Caco-2 (cell line): Measurements from ENCODE around the gene L3MBTL4. TPM values are rescaled to one million over a fixed set of nuclear protein-coding genes. Genes with fewer than 3 reads are reported as not detected.

Experiments
- BruUV-seq: library from RNA; stranded (reverse); fragments of 400-500 nt; replicated peaks from 2 replicates; lab custom pipeline; 2021; lab: Mats Ljungman, UMichigan
- CTCF ChIA-PET: fragments of 300-600 bp; sonication (Branson Sonifier 250); formaldehyde crosslinking; loops from one replicate; lab custom pipeline; 2022; ENCODE audit warnings: antibody characterized with exemption; lab: Charles Lee
- POLR2A ChIA-PET: fragments of 300-600 bp; sonication (Branson Sonifier 250); formaldehyde crosslinking; loops from one replicate; lab custom pipeline; 2022; ENCODE audit warnings: antibody characterized with exemption; lab: Charles Lee
- DNase-seq, 2 experiments: peaks; one replicate each; pipeline versions ENCODE4 v3.0.0 to v3.0.0-alpha.2; 2020 to 2022
- H3K27me3 ChIP-seq: replicated peaks from 2 replicates; pipeline ENCODE4 v1.6.0; 2011; ENCODE audit warnings: low read length; ENCODE audit not compliant: control insufficient read depth, insufficient read depth
- H3K36me3 ChIP-seq: 2 replicates; pipeline ENCODE4 v1.5.1; 2011; ENCODE audit warnings: low read length; ENCODE audit not compliant: control insufficient read depth, insufficient read depth
- H3K4me1 ChIP-seq: fragments of 250-450 bp; sonication (Bioruptor Pico); 2 replicates; pipeline ENCODE4 v1.5.1; 2020; ENCODE audit warnings: mild to moderate bottlenecking
- H3K4me3 ChIP-seq: 2 replicates; pipeline ENCODE4 v1.5.1; 2011; ENCODE audit warnings: low read depth, mild to moderate bottlenecking, control low read depth, low read length
- H3K9me3 ChIP-seq: fragments of 250-450 bp; sonication (Bioruptor Pico); 2 replicates; pipeline ENCODE4 v1.5.1; 2020; ENCODE audit warnings: mild to moderate bottlenecking, moderate library complexity
- H3K27ac Mint-ChIP-seq: one replicate; pipeline ENCODE4 v1.8.0; 2022; ENCODE audit warnings: mixed read lengths; ENCODE audit not compliant: unreplicated experiment
- H3K27me3 Mint-ChIP-seq: one replicate; pipeline ENCODE4 v1.8.0; 2022; ENCODE audit warnings: mixed read lengths; ENCODE audit not compliant: insufficient read depth, unreplicated experiment
- H3K36me3 Mint-ChIP-seq: one replicate; pipeline ENCODE4 v1.8.0; 2022; ENCODE audit warnings: mild to moderate bottlenecking, mixed read lengths; ENCODE audit not compliant: insufficient read depth, unreplicated experiment
- H3K4me1 Mint-ChIP-seq: one replicate; pipeline ENCODE4 v1.8.0; 2022; ENCODE audit warnings: low read depth, mixed read lengths; ENCODE audit not compliant: unreplicated experiment
- H3K4me3 Mint-ChIP-seq: one replicate; pipeline ENCODE4 v1.8.0; 2022; ENCODE audit warnings: mild to moderate bottlenecking, moderate library complexity, mixed read lengths; ENCODE audit not compliant: unreplicated experiment
- H3K9me3 Mint-ChIP-seq: one replicate; pipeline ENCODE4 v1.8.0; 2022; ENCODE audit warnings: mixed read lengths; ENCODE audit not compliant: unreplicated experiment
- CTCF ChIP-seq, 2 experiments: fragments of 200-600 bp in 1 of 2; IDR thresholded peaks; 1 replicate in 1 of 2; 2 replicates in 1 of 2; pipeline versions ENCODE4 v1.5.1 to v1.8.0; 2011 to 2022; ENCODE audit warnings: antibody characterized with exemption in 1 of 2, control low read depth in 1 of 2, inconsistent platforms in 1 of 2, low read depth in 1 of 2, low read length in 1 of 2, mild to moderate bottlenecking in 1 of 2, moderate library complexity in 1 of 2; ENCODE audit not compliant: insufficient read depth in 1 of 2, severe bottlenecking in 1 of 2, unreplicated experiment in 1 of 2
- intact Hi-C: fragments of 100-400 bp; cut with micrococcal nuclease; formaldehyde crosslinking; loops from one replicate; pipeline ENCODE4 v1.10.0; 2022; ENCODE audit not compliant: unreplicated experiment
- total RNA-seq: library from RNA; stranded (reverse); gene quantifications from 2 replicates; pipeline ENCODE4 v1.2.3, GENCODE V29; 2022

Gene L3MBTL4
- total RNA-seq, 1 experiment from 2014 or later: 0.23 TPM

GRCh38 chr18:6200204-6200774 is 214.4 kb downstream of the L3MBTL4 start:
- no peak for DNase-seq
- H3K27me3 Mint-ChIP-seq: peaks cover 11% of the 10 kb centered on the region
- Histone ChIP-seq H3K36me3 (no peaks in the 10 kb centered on the region), H3K4me1 (no peaks in the 10 kb centered on the region), H3K4me3 (no peak overlapping the region), H3K9me3 (no peaks in the 10 kb centered on the region), H3K27me3 (no peaks in the 10 kb centered on the region)
- BruUV-seq: no TSS peak
- intact Hi-C loops: no loop called here
- no peak for TF ChIP-seq CTCF (IDR thresholded peaks at IDR 0.05; ENCODE audit: insufficient read depth in 1 of 2, low read depth in 1 of 2, low read length in 1 of 2, severe bottlenecking in 1 of 2, unreplicated experiment in 1 of 2)
- ChIA-PET CTCF (no interaction called here), POLR2A (no interaction called here)
- no peak overlapping the region for H3K4me3 Mint-ChIP-seq
- no peak overlapping the region for H3K27ac Mint-ChIP-seq
- H3K4me1 Mint-ChIP-seq: no peaks in the 10 kb centered on the region
- no peaks in the 10 kb centered on the region for H3K9me3 Mint-ChIP-seq
- H3K36me3 Mint-ChIP-seq: no peaks in the 10 kb centered on the region

GRCh38 chr18:6199777-6200176 is 214.9 kb downstream of the L3MBTL4 start:
- intact Hi-C loops: no loop called here
- no peaks in the 10 kb centered on the region for H3K4me1 Mint-ChIP-seq
- POLR2A ChIA-PET: no interaction called here
- no peaks in the 10 kb centered on the region for H3K9me3 ChIP-seq
- H3K4me1 ChIP-seq: no peaks in the 10 kb centered on the region
- no peaks in the 10 kb centered on the region for H3K9me3 Mint-ChIP-seq
- H3K27me3 Mint-ChIP-seq: peaks cover 11% of the 10 kb centered on the region
- H3K36me3 Mint-ChIP-seq: no peaks in the 10 kb centered on the region
- H3K36me3 ChIP-seq: no peaks in the 10 kb centered on the region
- H3K27me3 ChIP-seq: no peaks in the 10 kb centered on the region
- H3K4me3 ChIP-seq: no peak overlapping the region
- no peak overlapping the region for H3K27ac Mint-ChIP-seq
- no peak for TF ChIP-seq CTCF (IDR thresholded peaks at IDR 0.05; ENCODE audit: insufficient read depth in 1 of 2, low read depth in 1 of 2, low read length in 1 of 2, severe bottlenecking in 1 of 2, unreplicated experiment in 1 of 2)
- BruUV-seq: no TSS peak
- CTCF ChIA-PET: no interaction called here
- no peak for DNase-seq
- H3K4me3 Mint-ChIP-seq: no peak overlapping the region

GRCh38 chr18:6198585-6198984 is 216.1 kb downstream of the L3MBTL4 start:
- no peaks in the 10 kb centered on the region for H3K36me3 Mint-ChIP-seq
- Histone ChIP-seq H3K9me3 (no peaks in the 10 kb centered on the region), H3K27me3 (no peaks in the 10 kb centered on the region), H3K36me3 (no peaks in the 10 kb centered on the region), H3K4me1 (no peaks in the 10 kb centered on the region), H3K4me3 (no peak overlapping the region)
- intact Hi-C loops: no loop called here
- no peak for DNase-seq
- no peaks in the 10 kb centered on the region for H3K9me3 Mint-ChIP-seq
- H3K4me1 Mint-ChIP-seq: no peaks in the 10 kb centered on the region
- no peak overlapping the region for H3K4me3 Mint-ChIP-seq
- peaks cover 11% of the 10 kb centered on the region for H3K27me3 Mint-ChIP-seq
- no TSS peak for BruUV-seq
- no peak for TF ChIP-seq CTCF (IDR thresholded peaks at IDR 0.05; ENCODE audit: insufficient read depth in 1 of 2, low read depth in 1 of 2, low read length in 1 of 2, severe bottlenecking in 1 of 2, unreplicated experiment in 1 of 2)
- POLR2A ChIA-PET: no interaction called here
- CTCF ChIA-PET: no interaction called here
- no peak overlapping the region for H3K27ac Mint-ChIP-seq
